ENCODE results near the gene MAMLD1.

The MAMLD1 gene

GRCh38 chrX:150502091-150502490 is 139.0 kb downstream of the MAMLD1 start:
- DNase-seq (ENCODE audit: low read depth, low spot score): no peak

- no peak for DNase-seq (ENCODE audit: low read depth, low spot score)
Measured at GRCh38 chrX:150502979-150503897, 140.1 kb downstream of the MAMLD1 start.

- DNase-seq (ENCODE audit: low read depth, low spot score): no peak
Measured at GRCh38 chrX:150503898-150504219, 140.7 kb downstream of the MAMLD1 start.

GRCh38 chrX:150504397-150505182 is 141.5 kb downstream of the MAMLD1 start:
- DNase-seq (ENCODE audit: low read depth, low spot score): no peak

- DNase-seq (ENCODE audit: low read depth, low spot score): no peak
Measured at GRCh38 chrX:150506020-150506419, 142.9 kb downstream of the MAMLD1 start.

- no peak for DNase-seq (ENCODE audit: low read depth, low spot score)
Measured at GRCh38 chrX:150506486-150506885, 143.4 kb downstream of the MAMLD1 start.

- DNase-seq (ENCODE audit: low read depth, low spot score): no peak
Measured at GRCh38 chrX:150507251-150507856, 144.2 kb downstream of the MAMLD1 start.

- DNase-seq (ENCODE audit: low read depth, low spot score): no peak
Measured at GRCh38 chrX:150508018-150508417, 144.9 kb downstream of the MAMLD1 start.

- DNase-seq (ENCODE audit: low read depth, low spot score): no peak
Measured at GRCh38 chrX:150508451-150509367, 145.6 kb downstream of the MAMLD1 start.

- no peak for DNase-seq (ENCODE audit: low read depth, low spot score)
Measured at GRCh38 chrX:150509703-150510102, 146.6 kb downstream of the MAMLD1 start.

- DNase-seq (ENCODE audit: low read depth, low spot score): no peak
Measured at GRCh38 chrX:150512461-150512901, 149.4 kb downstream of the MAMLD1 start.

GRCh38 chrX:150513544-150513943 is 150.4 kb downstream of the MAMLD1 start:
- DNase-seq (ENCODE audit: low read depth, low spot score): no peak

- DNase-seq (ENCODE audit: low read depth, low spot score): no peak
Measured at GRCh38 chrX:150514462-150514861, 151.3 kb downstream of the MAMLD1 start.

GRCh38 chrX:150515801-150516200 is 152.7 kb downstream of the MAMLD1 start:
- no peak for DNase-seq (ENCODE audit: low read depth, low spot score)

GRCh38 chrX:150517303-150517910 is 154.3 kb downstream of the MAMLD1 start:
- no peak for DNase-seq (ENCODE audit: low read depth, low spot score)

- no peak for DNase-seq (ENCODE audit: low read depth, low spot score)
Measured at GRCh38 chrX:150522494-150522893, 159.4 kb downstream of the MAMLD1 start.

- DNase-seq (ENCODE audit: low read depth, low spot score): no peak
Measured at GRCh38 chrX:150525061-150525919, 162.2 kb downstream of the MAMLD1 start.

- no peak for DNase-seq (ENCODE audit: low read depth, low spot score)
Measured at GRCh38 chrX:150526692-150527091, 163.6 kb downstream of the MAMLD1 start.

- DNase-seq (ENCODE audit: low read depth, low spot score): no peak
Measured at GRCh38 chrX:150527108-150527507, 164.0 kb downstream of the MAMLD1 start.

GRCh38 chrX:150529587-150529986 is 166.5 kb downstream of the MAMLD1 start:
- DNase-seq (ENCODE audit: low read depth, low spot score): no peak
